Choroid plexus epithelial cell (primary cell): ENCODE measurements around the gene ADAT1.
A peak's percentile ranks its signal among the peaks of the same experiment; 100 is the strongest.

ENCODE experiments used
- DNase-seq: peaks from one replicate; pipeline ENCODE4 v3.0.0-alpha.2; 2010; ENCODE audit warnings: low read depth
- H3K4me3 ChIP-seq: 2 replicates; pipeline ENCODE4 v1.5.1; 2011; ENCODE audit warnings: low read depth, mild to moderate bottlenecking, control low read depth, low read length, moderate library complexity
- TF ChIP-seq, protein P1 (sequence below): conservative IDR thresholded peaks from 2 replicates; pipeline ENCODE4 v1.5.1; 2011; ENCODE audit warnings: low read depth, mild to moderate bottlenecking, control low read depth, inconsistent platforms, low read length, moderate library complexity

ADAT1 gene

GRCh38 chr16:75621170-75621477 is 2.0 kb downstream of the ADAT1 start:
- no peak overlapping the region for H3K4me3 ChIP-seq
- peak; percentile 71 for DNase-seq
- TF ChIP-seq, protein P1, sequence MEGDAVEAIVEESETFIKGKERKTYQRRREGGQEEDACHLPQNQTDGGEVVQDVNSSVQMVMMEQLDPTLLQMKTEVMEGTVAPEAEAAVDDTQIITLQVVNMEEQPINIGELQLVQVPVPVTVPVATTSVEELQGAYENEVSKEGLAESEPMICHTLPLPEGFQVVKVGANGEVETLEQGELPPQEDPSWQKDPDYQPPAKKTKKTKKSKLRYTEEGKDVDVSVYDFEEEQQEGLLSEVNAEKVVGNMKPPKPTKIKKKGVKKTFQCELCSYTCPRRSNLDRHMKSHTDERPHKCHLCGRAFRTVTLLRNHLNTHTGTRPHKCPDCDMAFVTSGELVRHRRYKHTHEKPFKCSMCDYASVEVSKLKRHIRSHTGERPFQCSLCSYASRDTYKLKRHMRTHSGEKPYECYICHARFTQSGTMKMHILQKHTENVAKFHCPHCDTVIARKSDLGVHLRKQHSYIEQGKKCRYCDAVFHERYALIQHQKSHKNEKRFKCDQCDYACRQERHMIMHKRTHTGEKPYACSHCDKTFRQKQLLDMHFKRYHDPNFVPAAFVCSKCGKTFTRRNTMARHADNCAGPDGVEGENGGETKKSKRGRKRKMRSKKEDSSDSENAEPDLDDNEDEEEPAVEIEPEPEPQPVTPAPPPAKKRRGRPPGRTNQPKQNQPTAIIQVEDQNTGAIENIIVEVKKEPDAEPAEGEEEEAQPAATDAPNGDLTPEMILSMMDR: peak; percentile 66

GRCh38 chr16:75620326-75621169 is 2.5 kb downstream of the ADAT1 start:
- no peak for DNase-seq
- H3K4me3 ChIP-seq: no peak overlapping the region
- TF ChIP-seq, protein P1: no peak

DNA sequence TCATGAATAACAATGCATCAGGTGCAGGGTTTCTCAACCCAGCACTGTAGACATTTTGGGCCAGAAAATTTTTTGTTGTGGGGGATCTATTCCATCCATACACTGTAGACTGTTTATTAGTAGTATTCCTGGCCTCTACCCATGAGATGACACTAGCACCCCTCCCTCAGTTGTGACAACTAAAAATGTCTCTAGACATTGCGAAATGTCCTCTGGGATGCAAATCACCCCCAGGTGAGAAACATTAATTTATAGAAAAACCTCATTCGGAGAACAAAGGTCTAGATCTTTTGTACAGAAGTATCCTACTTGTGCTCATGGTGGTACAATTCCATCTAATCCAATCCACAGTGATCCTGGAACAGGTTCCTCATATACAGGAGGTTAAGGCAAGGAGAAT is 4.3 kb downstream of the ADAT1 start:
- H3K4me3 ChIP-seq: no peak overlapping the region
- no peak for DNase-seq
- TF ChIP-seq, protein P1: no peak

- H3K4me3 ChIP-seq: no peak overlapping the region
- DNase-seq: no peak
These were observed 6.0 kb downstream of the ADAT1 start for GRCh38 chr16:75617121-75617520.

DNA sequence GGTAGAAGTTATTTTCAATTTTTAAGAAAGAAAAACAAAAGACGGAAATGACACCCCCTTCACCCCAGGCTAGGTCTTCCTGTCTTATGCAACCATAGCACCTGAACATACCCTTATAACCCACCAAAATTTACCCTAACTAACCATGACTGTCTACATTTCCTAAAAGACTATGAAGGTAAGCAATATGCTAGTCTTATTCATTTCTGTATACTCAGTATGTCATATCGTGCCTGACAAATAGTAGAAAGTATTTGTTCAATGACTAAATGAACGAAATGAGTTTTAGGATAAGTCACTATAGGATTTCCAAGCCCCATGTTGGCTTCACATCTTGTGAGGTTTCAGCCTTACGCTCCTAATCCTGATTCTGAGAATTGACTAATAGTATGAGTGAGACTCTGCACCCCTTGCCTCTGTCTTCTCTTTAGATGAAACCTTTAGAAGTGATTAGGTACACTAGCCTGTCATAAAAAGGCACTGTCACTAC is 6.5 kb downstream of the ADAT1 start:
- TF ChIP-seq, protein P1: no peak
- DNase-seq: no peak
- H3K4me3 ChIP-seq: no peak overlapping the region

More at GRCh38 chr16:75617121-75617520, 6.0 kb downstream of the ADAT1 start:
- TF ChIP-seq, protein P1: no peak

- no peak for DNase-seq
- TF ChIP-seq, protein P1: no peak
These were observed 7.5 kb downstream of the ADAT1 start for GRCh38 chr16:75615619-75616018.

More at GRCh38 chr16:75615619-75616018, 7.5 kb downstream of the ADAT1 start:
- no peak overlapping the region for H3K4me3 ChIP-seq
